Pons (tissue), 1 donor: ENCODE measurements around the gene CETN1.

Experiments
- DNase-seq: peaks from one replicate; pipeline ENCODE4 v3.0.0-alpha.2; 2016; ENCODE audit warnings: low spot score

Gene CETN1

GRCh38 chr18:576924-577323, 3.3 kb upstream of the CETN1 start:
- DNase-seq = no peak

GRCh38 chr18:577643-578375, 2.4 kb upstream of the CETN1 start:
- no peak for DNase-seq

- DNase-seq = no peak
Observed at GRCh38 chr18:579238-579637, 942 bp upstream of the CETN1 start.

GRCh38 chr18:581096-581495, 916 bp downstream of the CETN1 start:
- DNase-seq = no peak

GRCh38 chr18:582465-582864, 2.3 kb downstream of the CETN1 start:
- peak; percentile 37 for DNase-seq

- DNase-seq = no peak
Observed at GRCh38 chr18:595068-595467, 14.9 kb downstream of the CETN1 start.

- no peak for DNase-seq
Observed at GRCh38 chr18:595571-595970, 15.4 kb downstream of the CETN1 start.

- DNase-seq = no peak
Observed at GRCh38 chr18:596288-596881, 16.2 kb downstream of the CETN1 start.

- no peak for DNase-seq
Observed at GRCh38 chr18:598124-598589, 18.0 kb downstream of the CETN1 start.

GRCh38 chr18:600107-600506, 19.9 kb downstream of the CETN1 start:
- DNase-seq = no peak

- no peak for DNase-seq
Observed at GRCh38 chr18:604771-605170, 24.6 kb downstream of the CETN1 start.

GRCh38 chr18:607930-608329, 27.8 kb downstream of the CETN1 start:
- DNase-seq = no peak

GRCh38 chr18:610214-610928, 30.2 kb downstream of the CETN1 start:
- no peak for DNase-seq

GRCh38 chr18:612156-612555, 32.0 kb downstream of the CETN1 start:
- no peak for DNase-seq

GRCh38 chr18:614193-614592, 34.0 kb downstream of the CETN1 start:
- no peak for DNase-seq

- peak; percentile 21 for DNase-seq
Observed at GRCh38 chr18:615092-615521, 34.9 kb downstream of the CETN1 start.

- no peak for DNase-seq
Observed at GRCh38 chr18:615773-616172, 35.6 kb downstream of the CETN1 start.

GRCh38 chr18:616380-616995, 36.3 kb downstream of the CETN1 start:
- peak; percentile 67 for DNase-seq

- DNase-seq = no peak
Observed at GRCh38 chr18:617970-618504, 37.9 kb downstream of the CETN1 start.

- no peak for DNase-seq
Observed at GRCh38 chr18:618618-619017, 38.4 kb downstream of the CETN1 start.

- no peak for DNase-seq
Observed at GRCh38 chr18:621291-622043, 41.3 kb downstream of the CETN1 start.

- no peak for DNase-seq
Observed at GRCh38 chr18:622289-622688, 42.1 kb downstream of the CETN1 start.
